Mucosa of rectum (tissue), 2 donors: ENCODE data around the gene RGS6.
A peak's percentile ranks its signal among the peaks of the same experiment; 100 is the strongest.

Experiments used
- H3K27ac ChIP-seq, 2 donors: one replicate each; pipeline ENCODE4 v1.7.0; 2013; ENCODE audit warnings: inconsistent platforms in 2 of 2, low read depth in 2 of 2, low read length in 2 of 2
- H3K27me3 ChIP-seq, 2 donors: one replicate each; pipeline ENCODE4 v1.7.0; 2013; ENCODE audit warnings: low read length in 2 of 2; ENCODE audit not compliant: control insufficient read depth in 2 of 2, insufficient read depth in 2 of 2
- H3K36me3 ChIP-seq, 2 donors: one replicate each; pipeline ENCODE4 v1.7.0; 2013; ENCODE audit warnings: low read length in 2 of 2; ENCODE audit not compliant: control insufficient read depth in 2 of 2, insufficient read depth in 2 of 2
- H3K4me1 ChIP-seq, 2 donors: one replicate each; pipeline ENCODE4 v1.7.0; 2013; ENCODE audit warnings: low read length in 2 of 2, mild to moderate bottlenecking in 1 of 2; ENCODE audit not compliant: control insufficient read depth in 2 of 2, insufficient read depth in 2 of 2
- H3K4me3 ChIP-seq, 2 donors: one replicate each; pipeline ENCODE4 v1.7.0; 2013; ENCODE audit warnings: low read length in 2 of 2
- H3K9ac ChIP-seq, 2 donors: one replicate each; pipeline ENCODE4 v1.7.0; 2013; ENCODE audit warnings: low read length in 2 of 2, low read depth in 1 of 2, mild to moderate bottlenecking in 1 of 2
- H3K9me3 ChIP-seq, 2 donors: one replicate each; pipeline ENCODE4 v1.7.0; 2013; ENCODE audit warnings: low read length in 2 of 2; ENCODE audit not compliant: control insufficient read depth in 2 of 2
- donor health status: healthy.
- donor health status: Normal muscosa, but diverticular disease.

RGS6 gene

GRCh38 chr14:72452774-72453173 lies 520.5 kb downstream of the RGS6 start:
- Histone ChIP-seq H3K4me1 (peaks cover 0 to 5% of the 10 kb centered on the region in 2 donors), H3K27ac (no peak overlapping the region), H3K4me3 (no peak overlapping the region), H3K9ac (no peak overlapping the region), H3K27me3 (no peaks in the 10 kb centered on the region), H3K9me3 (no peaks in the 10 kb centered on the region), H3K36me3 (no peaks in the 10 kb centered on the region)

- Histone ChIP-seq H3K4me1 (peaks cover 0 to 5% of the 10 kb centered on the region in 2 donors), H3K9ac (no peak overlapping the region), H3K36me3 (no peaks in the 10 kb centered on the region), H3K4me3 (no peak overlapping the region), H3K9me3 (no peaks in the 10 kb centered on the region), H3K27me3 (no peaks in the 10 kb centered on the region), H3K27ac (no peak overlapping the region)
Observed at GRCh38 chr14:72454388-72455160, 522.3 kb downstream of the RGS6 start.

- H3K4me3 ChIP-seq, result no peak overlapping the region
- no peaks in the 10 kb centered on the region for H3K9me3 ChIP-seq
- no peaks in the 10 kb centered on the region for H3K36me3 ChIP-seq
- no peak overlapping the region for H3K27ac ChIP-seq
- no peaks in the 10 kb centered on the region for H3K27me3 ChIP-seq
- H3K4me1 ChIP-seq, result no peaks in the 10 kb centered on the region
- no peak overlapping the region for H3K9ac ChIP-seq
Observed at GRCh38 chr14:72457641-72458040, 525.4 kb downstream of the RGS6 start.

- Histone ChIP-seq H3K4me3 (no peak overlapping the region), H3K27ac (no peak overlapping the region), H3K9me3 (peaks cover 0 to 3% of the 10 kb centered on the region in 2 donors), H3K4me1 (no peaks in the 10 kb centered on the region), H3K36me3 (no peaks in the 10 kb centered on the region), H3K27me3 (no peaks in the 10 kb centered on the region), H3K9ac (no peak overlapping the region)
Observed at GRCh38 chr14:72462056-72462455, 529.8 kb downstream of the RGS6 start.

- Histone ChIP-seq H3K4me3 (no peak overlapping the region), H3K9me3 (peaks cover 0 to 3% of the 10 kb centered on the region in 2 donors), H3K9ac (no peak overlapping the region), H3K27me3 (no peaks in the 10 kb centered on the region), H3K27ac (no peak overlapping the region), H3K36me3 (no peaks in the 10 kb centered on the region), H3K4me1 (no peaks in the 10 kb centered on the region)
Observed at GRCh38 chr14:72463291-72463866, 531.1 kb downstream of the RGS6 start.

- peaks cover 0 to 3% of the 10 kb centered on the region in 2 donors for H3K9me3 ChIP-seq
- H3K27ac ChIP-seq, result no peak overlapping the region
- H3K4me3 ChIP-seq, result no peak overlapping the region
- no peaks in the 10 kb centered on the region for H3K36me3 ChIP-seq
- no peak overlapping the region for H3K9ac ChIP-seq
- no peaks in the 10 kb centered on the region for H3K4me1 ChIP-seq
- no peaks in the 10 kb centered on the region for H3K27me3 ChIP-seq
Observed at GRCh38 chr14:72464226-72464625, 532.0 kb downstream of the RGS6 start.

GRCh38 chr14:72466325-72466724 lies 534.1 kb downstream of the RGS6 start:
- no peaks in the 10 kb centered on the region for H3K36me3 ChIP-seq
- H3K9ac ChIP-seq, result no peak overlapping the region
- no peak overlapping the region for H3K4me3 ChIP-seq
- no peaks in the 10 kb centered on the region for H3K4me1 ChIP-seq
- H3K9me3 ChIP-seq, result peaks cover 0 to 3% of the 10 kb centered on the region in 2 donors
- H3K27ac ChIP-seq, result no peak overlapping the region
- no peaks in the 10 kb centered on the region for H3K27me3 ChIP-seq

- no peaks in the 10 kb centered on the region for H3K4me1 ChIP-seq
- no peak overlapping the region for H3K4me3 ChIP-seq
- no peaks in the 10 kb centered on the region for H3K27me3 ChIP-seq
- H3K36me3 ChIP-seq, result no peaks in the 10 kb centered on the region
- H3K27ac ChIP-seq, result no peak overlapping the region
- H3K9ac ChIP-seq, result no peak overlapping the region
- H3K9me3 ChIP-seq, result no peaks in the 10 kb centered on the region
Observed at GRCh38 chr14:72471346-72471745, 539.1 kb downstream of the RGS6 start.

GRCh38 chr14:72472845-72473244 lies 540.6 kb downstream of the RGS6 start:
- Histone ChIP-seq H3K9ac (no peak overlapping the region), H3K4me1 (no peaks in the 10 kb centered on the region), H3K9me3 (no peaks in the 10 kb centered on the region), H3K4me3 (no peak overlapping the region), H3K27me3 (no peaks in the 10 kb centered on the region), H3K36me3 (no peaks in the 10 kb centered on the region), H3K27ac (no peak overlapping the region)

GRCh38 chr14:72476657-72477499 lies 544.6 kb downstream of the RGS6 start:
- Histone ChIP-seq H3K4me1 (no peaks in the 10 kb centered on the region), H3K9ac (peak overlapping the region in 1 of 2 donors; percentile 32), H3K4me3 (peak overlapping the region in 1 of 2 donors; percentile 33), H3K36me3 (no peaks in the 10 kb centered on the region), H3K27ac (peak overlapping the region in 1 of 2 donors; percentile 3), H3K27me3 (no peaks in the 10 kb centered on the region), H3K9me3 (no peaks in the 10 kb centered on the region)
